Measurements from ENCODE around the gene FMN2. TPM values are rescaled to one million over a fixed set of nuclear protein-coding genes. Genes with fewer than 3 reads are reported as not detected.

FMN2 gene
- total and polyA plus RNA-seq, 3 experiments from 2014 or later: not detected

DNA sequence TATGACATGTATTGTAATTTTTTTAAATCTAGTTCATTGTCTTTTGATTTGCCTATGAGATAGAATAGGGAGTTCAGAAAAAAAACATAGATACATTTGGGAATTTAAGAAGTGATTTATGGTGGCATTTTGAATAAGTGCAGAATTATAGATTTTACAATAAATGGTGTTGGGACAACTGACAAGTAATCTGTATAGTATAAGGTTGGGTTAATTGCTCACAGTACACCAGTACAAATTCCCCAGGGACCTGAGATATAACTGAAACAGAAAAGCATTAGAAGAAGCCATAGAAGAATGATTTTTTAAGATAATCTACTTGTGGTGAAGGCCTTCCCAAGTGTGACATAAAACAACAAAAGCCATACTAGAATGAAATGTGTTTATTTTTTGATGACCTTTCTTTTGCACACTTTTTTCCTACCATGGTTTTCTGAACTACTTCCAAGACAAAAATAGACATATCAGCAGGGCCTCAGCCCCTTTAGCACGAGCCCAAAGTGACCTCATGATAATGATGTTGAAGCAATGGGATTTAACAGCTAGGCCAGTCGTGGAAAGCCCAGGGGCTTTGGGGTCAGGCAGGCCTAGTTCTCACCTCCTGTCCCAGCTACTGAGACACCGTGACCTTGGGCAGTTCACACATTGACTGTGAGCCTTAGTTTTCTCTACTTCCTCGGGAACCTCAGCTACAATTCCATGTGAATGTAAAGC lies 432.8 kb downstream of the FMN2 start:
- DNase-seq: no peak
- H3K9me3 ChIP-seq (ENCODE audit: low read length): no peaks in the 10 kb centered on the region
- H3K9me3 Mint-ChIP-seq: peaks cover 0 to 9% (median 2%) of the 10 kb centered on the region in 5 donors
- H3K27ac ChIP-seq (ENCODE audit: low read depth, low read length): no peak overlapping the region
- no peaks in the 10 kb centered on the region for H3K36me3 ChIP-seq (ENCODE audit: insufficient read depth, low read length)
- H3K4me3 ChIP-seq (ENCODE audit: low read length): no peak overlapping the region
- H3K4me3 Mint-ChIP-seq: no peak overlapping the region
- H3K27me3 Mint-ChIP-seq: no peaks in the 10 kb centered on the region
- ChIA-PET POLR2A (no interaction called here), CTCF (no interaction called here)
- H3K4me1 Mint-ChIP-seq: no peaks in the 10 kb centered on the region
- no peaks in the 10 kb centered on the region for H3K4me1 ChIP-seq (ENCODE audit: insufficient read depth, low read length)
- peak overlapping the region in 1 of 8 donors; percentile 74 for H3K27ac Mint-ChIP-seq
- peaks cover 0 to under 1% (median 0%) of the 10 kb centered on the region in 3 donors for H3K36me3 Mint-ChIP-seq
- H3K27me3 ChIP-seq (ENCODE audit: insufficient read depth, low read length, poor library complexity, severe bottlenecking): no peaks in the 10 kb centered on the region

All from CD8-positive, alpha-beta memory T cell (primary cell).